PFSK-1 (cell line): ENCODE results near the gene NRM.

Experiments used
- FOXP2 ChIP-seq: optimal IDR thresholded peaks from 2 replicates; pipeline ENCODE3; 2011; ENCODE audit warnings: borderline replicate concordance, control low read depth, inconsistent platforms; ENCODE audit not compliant: insufficient read depth; ENCODE audit errors: extremely low read length, extremely low read depth
- POLR2AphosphoS5 ChIP-seq: IDR thresholded peaks from 2 replicates; pipeline ENCODE4 v1.6.1; 2012; ENCODE audit warnings: low read depth, mild to moderate bottlenecking, control low read depth, low read length, moderate library complexity
- SIN3A ChIP-seq: IDR thresholded peaks from 2 replicates; pipeline ENCODE4 v1.6.1; 2012; ENCODE audit warnings: mild to moderate bottlenecking, low read length, moderate library complexity, borderline replicate concordance; ENCODE audit not compliant: insufficient read depth
- TAF1 ChIP-seq: IDR thresholded peaks from 2 replicates; pipeline ENCODE4 v1.6.1; 2012; ENCODE audit warnings: low read length, control low read depth, borderline replicate concordance; ENCODE audit not compliant: insufficient read depth
- TF ChIP-seq, protein P1 (sequence below), 2 experiments: IDR thresholded peaks; 2 replicates each; pipeline versions ENCODE4 v1.6.1 to v1.8.0; 2011 to 2012; ENCODE audit warnings: low read depth in 2 of 2, low read length in 2 of 2, control low read depth in 1 of 2, inconsistent platforms in 1 of 2, mild to moderate bottlenecking in 1 of 2, moderate library complexity in 1 of 2; ENCODE audit not compliant: insufficient read depth in 1 of 2

The NRM gene

DNA sequence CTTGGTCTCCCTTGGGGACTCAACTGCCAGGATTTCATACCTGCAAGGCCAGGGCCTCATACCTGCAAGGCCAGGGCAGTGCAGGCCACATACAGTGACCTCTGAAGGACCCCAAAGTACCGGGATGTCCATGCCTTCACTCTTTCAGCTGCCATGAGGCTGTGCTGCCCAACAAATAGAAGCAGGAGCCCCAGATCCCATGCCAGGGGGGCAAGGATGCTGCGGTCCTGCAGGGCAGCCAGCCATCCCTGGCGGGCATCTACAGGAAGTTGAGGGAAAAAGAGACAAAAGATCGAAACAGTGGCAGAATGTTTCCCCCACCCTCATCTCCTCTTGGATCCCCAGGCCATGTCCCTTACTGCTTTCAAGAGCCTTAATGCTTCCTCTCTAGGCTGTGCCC, 799 bp downstream of the NRM start:
- TF ChIP-seq SIN3A = no peak
- no peak for TF ChIP-seq TAF1
- TF ChIP-seq FOXP2 = no peak
- TF ChIP-seq, protein P1, sequence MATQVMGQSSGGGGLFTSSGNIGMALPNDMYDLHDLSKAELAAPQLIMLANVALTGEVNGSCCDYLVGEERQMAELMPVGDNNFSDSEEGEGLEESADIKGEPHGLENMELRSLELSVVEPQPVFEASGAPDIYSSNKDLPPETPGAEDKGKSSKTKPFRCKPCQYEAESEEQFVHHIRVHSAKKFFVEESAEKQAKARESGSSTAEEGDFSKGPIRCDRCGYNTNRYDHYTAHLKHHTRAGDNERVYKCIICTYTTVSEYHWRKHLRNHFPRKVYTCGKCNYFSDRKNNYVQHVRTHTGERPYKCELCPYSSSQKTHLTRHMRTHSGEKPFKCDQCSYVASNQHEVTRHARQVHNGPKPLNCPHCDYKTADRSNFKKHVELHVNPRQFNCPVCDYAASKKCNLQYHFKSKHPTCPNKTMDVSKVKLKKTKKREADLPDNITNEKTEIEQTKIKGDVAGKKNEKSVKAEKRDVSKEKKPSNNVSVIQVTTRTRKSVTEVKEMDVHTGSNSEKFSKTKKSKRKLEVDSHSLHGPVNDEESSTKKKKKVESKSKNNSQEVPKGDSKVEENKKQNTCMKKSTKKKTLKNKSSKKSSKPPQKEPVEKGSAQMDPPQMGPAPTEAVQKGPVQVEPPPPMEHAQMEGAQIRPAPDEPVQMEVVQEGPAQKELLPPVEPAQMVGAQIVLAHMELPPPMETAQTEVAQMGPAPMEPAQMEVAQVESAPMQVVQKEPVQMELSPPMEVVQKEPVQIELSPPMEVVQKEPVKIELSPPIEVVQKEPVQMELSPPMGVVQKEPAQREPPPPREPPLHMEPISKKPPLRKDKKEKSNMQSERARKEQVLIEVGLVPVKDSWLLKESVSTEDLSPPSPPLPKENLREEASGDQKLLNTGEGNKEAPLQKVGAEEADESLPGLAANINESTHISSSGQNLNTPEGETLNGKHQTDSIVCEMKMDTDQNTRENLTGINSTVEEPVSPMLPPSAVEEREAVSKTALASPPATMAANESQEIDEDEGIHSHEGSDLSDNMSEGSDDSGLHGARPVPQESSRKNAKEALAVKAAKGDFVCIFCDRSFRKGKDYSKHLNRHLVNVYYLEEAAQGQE (IDR thresholded peaks at IDR 0.05; ENCODE audit: insufficient read depth in 1 of 2, low read depth in 2 of 2, low read length in 2 of 2) = no peak
- no peak for TF ChIP-seq POLR2AphosphoS5

DNA sequence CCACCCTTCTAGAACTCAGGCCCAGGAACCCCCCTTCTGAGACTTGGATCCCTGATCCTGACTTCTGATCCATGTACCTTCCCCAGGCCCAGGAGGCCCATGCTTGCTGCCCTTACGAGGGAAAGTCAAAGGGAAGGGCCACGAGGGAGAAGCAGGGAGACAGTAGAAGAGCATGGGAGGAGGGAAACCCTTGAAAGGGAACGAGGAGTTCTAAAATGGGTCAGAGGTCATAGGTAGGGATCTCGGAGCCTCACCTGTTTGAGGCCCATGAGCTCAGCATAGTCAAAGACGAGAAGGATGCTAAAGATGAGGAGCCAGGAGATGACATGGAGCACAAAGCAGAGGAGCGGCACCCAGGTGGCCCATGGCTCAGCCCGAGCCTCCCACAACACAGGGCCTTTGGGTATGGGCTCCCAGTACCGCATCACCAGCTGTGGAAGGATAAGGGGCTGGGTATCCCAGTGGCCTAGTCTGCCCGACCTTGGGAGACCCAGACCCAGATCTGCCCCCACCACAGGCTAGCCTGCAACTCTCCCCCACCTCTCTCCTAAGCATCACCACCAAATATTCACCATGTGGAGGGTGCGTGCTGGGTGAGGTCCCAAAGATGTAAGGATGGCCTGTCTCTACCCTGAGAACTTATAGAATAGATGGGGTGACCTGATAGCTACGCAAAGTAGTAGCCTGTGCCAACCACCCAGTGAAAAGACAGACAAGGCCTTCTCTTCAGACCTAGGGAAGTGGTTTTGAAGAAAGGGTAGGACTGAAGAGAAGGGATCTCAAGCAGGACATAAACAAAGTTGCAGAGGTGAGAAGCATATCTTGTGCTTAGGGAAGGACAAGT, 1.5 kb downstream of the NRM start:
- TF ChIP-seq SIN3A (no peak), POLR2AphosphoS5 (no peak), TAF1 (no peak), FOXP2 (no peak)
- TF ChIP-seq, protein P1 (IDR thresholded peaks at IDR 0.05; ENCODE audit: insufficient read depth in 1 of 2, low read depth in 2 of 2, low read length in 2 of 2) = no peak

DNA sequence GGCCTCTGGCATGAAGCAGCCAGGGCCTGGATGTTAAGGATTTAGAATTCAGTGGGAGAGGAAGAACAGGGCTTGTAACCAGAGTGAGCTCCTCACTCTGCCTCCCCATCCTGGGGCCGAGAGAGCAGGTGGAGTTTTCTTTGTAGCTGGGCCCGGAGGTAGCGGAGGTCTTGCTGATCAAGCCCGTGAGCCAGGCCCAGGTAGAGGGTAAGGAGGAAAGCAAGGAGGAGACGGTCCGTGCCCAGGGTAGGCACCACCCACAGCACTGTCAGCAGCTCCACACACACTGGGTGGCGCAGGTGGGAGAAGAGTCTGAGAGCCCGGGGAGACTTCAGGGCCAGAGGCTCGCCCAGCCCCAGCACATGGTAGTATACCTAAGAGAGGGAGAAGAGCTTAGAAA, 2.2 kb downstream of the NRM start:
- TF ChIP-seq TAF1 = no peak
- TF ChIP-seq, protein P1 (IDR thresholded peaks at IDR 0.05; ENCODE audit: insufficient read depth in 1 of 2, low read depth in 2 of 2, low read length in 2 of 2) = no peak
- no peak for TF ChIP-seq POLR2AphosphoS5
- TF ChIP-seq FOXP2 = no peak
- TF ChIP-seq SIN3A = no peak

DNA sequence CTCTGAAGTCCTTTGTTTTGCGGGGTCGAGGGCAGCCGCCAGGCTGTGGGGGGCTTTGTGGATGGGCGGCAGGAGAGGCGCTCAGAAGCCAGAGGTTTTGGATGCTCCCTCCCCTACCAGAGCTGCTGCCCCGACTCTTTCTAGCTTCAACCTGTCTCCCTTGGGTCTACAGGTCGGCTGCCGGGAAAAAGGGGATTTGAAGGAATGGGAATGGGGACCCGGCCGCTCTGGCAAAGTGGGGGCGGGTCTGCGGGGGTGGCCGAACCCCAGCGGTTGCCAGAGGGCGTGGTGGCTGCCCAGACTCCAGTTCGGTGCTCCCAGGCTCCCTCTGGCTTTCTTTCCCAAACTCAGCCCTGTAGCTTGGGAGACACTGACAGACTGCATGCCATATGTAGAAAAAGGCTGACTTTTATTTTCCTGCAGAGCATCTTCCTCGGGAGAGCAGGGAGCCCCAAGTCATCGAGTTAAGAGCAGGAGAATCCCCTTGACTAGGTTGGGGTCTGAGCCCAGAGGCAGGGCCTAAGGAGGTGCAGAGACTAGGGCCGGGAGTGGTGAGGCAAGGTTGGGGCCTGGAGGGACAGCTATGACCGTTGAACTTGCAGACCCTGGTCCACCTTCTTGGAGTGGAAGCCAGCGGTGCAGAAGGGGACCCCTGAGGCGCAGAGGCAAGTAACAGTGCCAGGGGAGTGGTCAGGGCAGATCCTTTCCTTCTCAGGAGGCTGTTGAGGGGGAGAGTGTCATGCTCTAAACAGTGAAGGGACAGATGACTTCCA, 2.9 kb downstream of the NRM start:
- TF ChIP-seq FOXP2 (no peak), POLR2AphosphoS5 (no peak), TAF1 (no peak), SIN3A (no peak)
- TF ChIP-seq, protein P1 (IDR thresholded peaks at IDR 0.05; ENCODE audit: insufficient read depth in 1 of 2, low read depth in 2 of 2, low read length in 2 of 2) = no peak
